ENCODE results near the gene GDPGP1. TPM values are rescaled to one million over a fixed set of nuclear protein-coding genes. Genes with fewer than 3 reads are reported as not detected.

GDPGP1 gene
- total RNA-seq, 2 donors from 2014 or later, result 4.8 to 5.4 TPM

GRCh38 chr15:90208356-90208755, 25.7 kb upstream of the GDPGP1 start:
- H3K4me3 Mint-ChIP-seq, result no peak overlapping the region
- no peak overlapping the region for H3K4me3 ChIP-seq (ENCODE audit: low read length)
- DNase-seq, result no peak

GRCh38 chr15:90209591-90209990, 24.4 kb upstream of the GDPGP1 start:
- Histone ChIP-seq H3K9me3 (ENCODE audit: control insufficient read depth, low read length) (no peaks in the 10 kb centered on the region), H3K4me1 (ENCODE audit: control insufficient read depth, insufficient read depth, low read length) (peaks cover 5% of the 10 kb centered on the region), H3K27me3 (ENCODE audit: control insufficient read depth, insufficient read depth, low read length, poor library complexity, severe bottlenecking) (no peaks in the 10 kb centered on the region), H3K36me3 (ENCODE audit: control insufficient read depth, insufficient read depth, low read length) (no peaks in the 10 kb centered on the region), H3K9ac (ENCODE audit: extremely low read depth, low read length, poor library complexity, severe bottlenecking) (no peak overlapping the region), H3K27ac (ENCODE audit: low read depth, low read length) (no peak overlapping the region), H3K4me3 (ENCODE audit: low read length) (no peak overlapping the region)
- H3K4me3 Mint-ChIP-seq, result no peak overlapping the region
- no peak for TF ChIP-seq CTCF (conservative IDR thresholded peaks at IDR 0.05)
- DNase-seq, result no peak
- no peaks in the 10 kb centered on the region for H3K9me3 Mint-ChIP-seq
- H3K4me1 Mint-ChIP-seq, result peaks cover 6% of the 10 kb centered on the region
- peaks cover 6% of the 10 kb centered on the region for H3K36me3 Mint-ChIP-seq (ENCODE audit: low read depth)
- H3K27me3 Mint-ChIP-seq (ENCODE audit: insufficient read depth), result no peaks in the 10 kb centered on the region
- H3K27ac Mint-ChIP-seq, result no peak overlapping the region
- 92 to 97% methylated on average over 7 to 9 of the region's 9 CpGs for WGBS, 2 experiments (ENCODE audit: insufficient coverage in 1 of 2, insufficient read length in 1 of 2)

More at GRCh38 chr15:90208356-90208755, 25.7 kb upstream of the GDPGP1 start:
- Histone ChIP-seq H3K4me1 (ENCODE audit: control insufficient read depth, insufficient read depth, low read length) (peaks cover 3% of the 10 kb centered on the region), H3K36me3 (ENCODE audit: control insufficient read depth, insufficient read depth, low read length) (no peaks in the 10 kb centered on the region), H3K9ac (ENCODE audit: extremely low read depth, low read length, poor library complexity, severe bottlenecking) (no peak overlapping the region), H3K27me3 (ENCODE audit: control insufficient read depth, insufficient read depth, low read length, poor library complexity, severe bottlenecking) (no peaks in the 10 kb centered on the region), H3K9me3 (ENCODE audit: control insufficient read depth, low read length) (no peaks in the 10 kb centered on the region), H3K27ac (ENCODE audit: low read depth, low read length) (no peak overlapping the region)
- Mint-ChIP-seq H3K27ac (no peak overlapping the region), H3K9me3 (no peaks in the 10 kb centered on the region), H3K4me1 (peaks cover 6% of the 10 kb centered on the region), H3K36me3 (ENCODE audit: low read depth) (peaks cover 6% of the 10 kb centered on the region), H3K27me3 (ENCODE audit: insufficient read depth) (no peaks in the 10 kb centered on the region)
- 90 to 95% methylated on average over 4 to 6 of the region's 6 CpGs for WGBS, 2 experiments (ENCODE audit: insufficient coverage in 1 of 2, insufficient read length in 1 of 2)
- no peak for TF ChIP-seq CTCF (conservative IDR thresholded peaks at IDR 0.05)

- 82 to 91% methylated on average over 1 to 8 of the region's 8 CpGs for WGBS, 2 experiments (ENCODE audit: insufficient coverage in 1 of 2, insufficient read length in 1 of 2)
- H3K27me3 Mint-ChIP-seq (ENCODE audit: insufficient read depth), result no peaks in the 10 kb centered on the region
- H3K4me1 ChIP-seq (ENCODE audit: control insufficient read depth, insufficient read depth, low read length), result peaks cover 5% of the 10 kb centered on the region
- H3K27ac ChIP-seq (ENCODE audit: low read depth, low read length), result no peak overlapping the region
- no peak overlapping the region for H3K9ac ChIP-seq (ENCODE audit: extremely low read depth, low read length, poor library complexity, severe bottlenecking)
- H3K4me3 ChIP-seq (ENCODE audit: low read length), result no peak overlapping the region
- no peak for DNase-seq
- peak overlapping the region; percentile 41 for H3K27ac Mint-ChIP-seq
- TF ChIP-seq CTCF (conservative IDR thresholded peaks at IDR 0.05), result no peak
- H3K36me3 Mint-ChIP-seq (ENCODE audit: low read depth), result peaks cover 6% of the 10 kb centered on the region
- H3K4me3 Mint-ChIP-seq, result no peak overlapping the region
- H3K36me3 ChIP-seq (ENCODE audit: control insufficient read depth, insufficient read depth, low read length), result no peaks in the 10 kb centered on the region
- H3K9me3 ChIP-seq (ENCODE audit: control insufficient read depth, low read length), result no peaks in the 10 kb centered on the region
- no peaks in the 10 kb centered on the region for H3K9me3 Mint-ChIP-seq
- H3K4me1 Mint-ChIP-seq, result peaks cover 6% of the 10 kb centered on the region
- H3K27me3 ChIP-seq (ENCODE audit: control insufficient read depth, insufficient read depth, low read length, poor library complexity, severe bottlenecking), result no peaks in the 10 kb centered on the region
Measured at GRCh38 chr15:90210593-90210992, 23.4 kb upstream of the GDPGP1 start.

Measured in endodermal cell (in vitro differentiated cells).